ENCODE measurements around the gene RPE65. TPM values are rescaled to one million over a fixed set of nuclear protein-coding genes. Genes with fewer than 3 reads are reported as not detected.
"Not testable (repeated sequence)": the region's sequence is repeated elsewhere in the genome, so short reads cannot be mapped to it uniquely, and the experiment has no call there.

Gene RPE65
- total RNA-seq, 2 experiments from 2014 or later: not detected

DNA sequence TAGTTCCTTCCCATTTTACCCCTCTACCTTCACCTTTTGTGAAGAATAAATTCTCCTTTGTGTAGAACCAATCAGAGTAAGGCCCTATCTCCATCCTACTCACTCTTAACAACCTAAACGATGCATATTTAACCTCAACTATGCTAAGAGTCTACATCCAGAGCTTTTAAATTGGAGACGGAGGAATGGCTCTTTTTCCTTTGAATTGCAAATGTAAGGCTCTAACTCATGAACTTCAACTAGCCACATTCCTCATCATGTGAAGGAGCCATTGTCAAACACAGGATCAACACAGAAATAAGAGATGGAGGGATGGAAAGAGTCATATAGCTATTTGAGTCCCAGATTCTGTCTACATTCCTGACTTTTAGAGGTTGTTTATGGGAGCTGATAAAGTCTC is 28.9 kb upstream of the RPE65 start:
- POLR2A ChIA-PET: no interaction called here
- DNase-seq: no peak
- H3K36me3 Mint-ChIP-seq: peaks cover 7% of the 10 kb centered on the region
- no peaks in the 10 kb centered on the region for H3K9me3 Mint-ChIP-seq
- H3K27ac Mint-ChIP-seq: no peak overlapping the region
- H3K4me1 Mint-ChIP-seq (ENCODE audit: low read depth): no peaks in the 10 kb centered on the region
- intact Hi-C loops (cut with micrococcal nuclease): no loop called here
- no peak overlapping the region for H3K4me3 Mint-ChIP-seq
- no peaks in the 10 kb centered on the region for H3K27me3 Mint-ChIP-seq
- CTCF ChIA-PET: no interaction called here

GRCh38 chr1:68476626-68477025 is 26.9 kb upstream of the RPE65 start:
- POLR2A ChIA-PET; DNase-seq; intact Hi-C loops (cut with micrococcal nuclease); H3K9me3 Mint-ChIP-seq; H3K27me3 Mint-ChIP-seq; H3K4me3 Mint-ChIP-seq; H3K36me3 Mint-ChIP-seq; H3K4me1 Mint-ChIP-seq (ENCODE audit: low read depth); H3K27ac Mint-ChIP-seq: not testable (repeated sequence)
- CTCF ChIA-PET: interaction anchor here (0.6 kb wide), 2 partner anchors 19 to 468 kb away, joined by 3 to 4 read pairs; no protein-coding TSS in a partner anchor

DNA sequence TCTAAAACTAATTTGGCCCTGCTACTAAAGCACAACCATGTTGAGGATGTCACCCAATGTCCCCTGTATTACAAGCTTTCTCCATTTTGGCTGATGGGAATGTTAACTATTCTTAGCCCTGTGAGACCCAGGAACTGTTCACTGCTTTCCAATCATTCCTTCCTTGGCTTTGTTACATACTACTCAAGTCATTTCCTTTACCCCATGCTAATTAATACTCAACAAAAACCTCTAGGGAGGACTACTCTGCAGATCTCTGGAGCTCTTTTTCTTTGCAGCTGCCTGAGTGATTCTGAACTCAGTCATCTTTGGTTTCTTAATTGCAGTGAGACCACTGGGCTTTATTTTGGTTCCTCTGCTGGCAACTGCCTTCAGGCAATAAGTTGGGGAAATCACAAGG is 23.3 kb upstream of the RPE65 start:
- H3K27ac Mint-ChIP-seq: no peak overlapping the region
- no peak for DNase-seq
- intact Hi-C loops (cut with micrococcal nuclease): no loop called here
- H3K4me1 Mint-ChIP-seq (ENCODE audit: low read depth): no peaks in the 10 kb centered on the region
- no peaks in the 10 kb centered on the region for H3K27me3 Mint-ChIP-seq
- no peak overlapping the region for H3K4me3 Mint-ChIP-seq
- POLR2A ChIA-PET: no interaction called here
- H3K9me3 Mint-ChIP-seq: peaks cover 5% of the 10 kb centered on the region
- no peaks in the 10 kb centered on the region for H3K36me3 Mint-ChIP-seq
- CTCF ChIA-PET: no interaction called here

DNA sequence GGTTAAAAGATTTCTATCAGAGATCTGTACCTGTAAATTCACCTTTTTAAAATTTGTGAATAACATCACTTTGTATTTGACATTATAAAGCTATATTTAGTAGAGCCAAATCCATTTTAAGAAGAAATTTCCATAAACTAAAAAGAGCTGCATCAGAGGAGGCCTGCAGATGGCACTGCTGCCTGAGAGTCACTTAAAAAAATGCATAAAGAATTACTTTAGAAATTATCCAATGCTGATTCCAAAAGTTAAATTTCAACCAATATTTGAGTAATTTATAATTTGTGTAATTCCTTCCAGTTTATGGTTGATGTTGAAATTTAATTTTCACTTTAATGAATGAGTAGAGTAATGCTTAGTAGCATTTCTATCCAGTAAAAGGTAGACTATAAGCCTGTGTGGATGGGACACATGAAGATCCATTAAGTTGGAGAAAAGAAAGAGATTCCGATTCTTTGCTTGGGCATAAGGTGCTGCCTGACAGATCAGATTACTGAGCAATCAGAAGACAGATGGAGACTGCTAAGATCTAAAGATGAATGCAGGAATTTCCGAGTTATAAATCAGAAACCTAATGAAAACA is 20.7 kb upstream of the RPE65 start:
- intact Hi-C loops (cut with micrococcal nuclease): loop anchor here (2.0 kb wide), 1 partner anchor 1266 kb away; no protein-coding TSS in a partner anchor
- no peak overlapping the region for H3K4me3 Mint-ChIP-seq
- DNase-seq: no peak
- H3K27me3 Mint-ChIP-seq: no peaks in the 10 kb centered on the region
- H3K27ac Mint-ChIP-seq: no peak overlapping the region
- POLR2A ChIA-PET: no interaction called here
- H3K9me3 Mint-ChIP-seq: peaks cover 5% of the 10 kb centered on the region
- no peaks in the 10 kb centered on the region for H3K36me3 Mint-ChIP-seq
- CTCF ChIA-PET: interaction anchor here (1.2 kb wide), 1 partner anchor 1267 kb away, joined by 4 read pairs; no protein-coding TSS in a partner anchor
- no peaks in the 10 kb centered on the region for H3K4me1 Mint-ChIP-seq (ENCODE audit: low read depth)

DNA sequence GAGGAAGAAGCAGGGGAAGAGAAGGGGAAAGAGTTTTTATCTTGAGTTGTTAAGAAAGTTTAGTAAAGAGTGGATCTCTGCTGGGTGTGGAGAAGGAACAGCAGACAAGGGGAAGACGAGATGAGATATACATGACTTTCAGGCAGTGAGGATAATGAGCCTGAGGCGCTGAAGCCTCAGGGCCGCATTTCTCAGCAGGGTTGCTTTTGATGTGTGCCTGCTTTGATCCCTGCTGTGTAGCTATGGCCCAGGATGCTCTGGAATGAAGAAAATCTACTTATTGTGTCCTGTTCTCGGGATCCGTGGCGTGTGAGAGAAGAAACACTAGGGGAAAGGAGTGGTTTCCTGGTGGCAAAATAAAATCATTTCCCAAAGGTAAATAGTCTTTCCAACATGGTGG is 15.1 kb upstream of the RPE65 start:
- no peak for DNase-seq
- Mint-ChIP-seq H3K27me3 (no peaks in the 10 kb centered on the region), H3K4me3 (no peak overlapping the region), H3K36me3 (no peaks in the 10 kb centered on the region), H3K27ac (no peak overlapping the region), H3K4me1 (ENCODE audit: low read depth) (no peaks in the 10 kb centered on the region), H3K9me3 (peaks cover 9% of the 10 kb centered on the region)
- ChIA-PET POLR2A (no interaction called here), CTCF (no interaction called here)
- intact Hi-C loops (cut with micrococcal nuclease): no loop called here

DNA sequence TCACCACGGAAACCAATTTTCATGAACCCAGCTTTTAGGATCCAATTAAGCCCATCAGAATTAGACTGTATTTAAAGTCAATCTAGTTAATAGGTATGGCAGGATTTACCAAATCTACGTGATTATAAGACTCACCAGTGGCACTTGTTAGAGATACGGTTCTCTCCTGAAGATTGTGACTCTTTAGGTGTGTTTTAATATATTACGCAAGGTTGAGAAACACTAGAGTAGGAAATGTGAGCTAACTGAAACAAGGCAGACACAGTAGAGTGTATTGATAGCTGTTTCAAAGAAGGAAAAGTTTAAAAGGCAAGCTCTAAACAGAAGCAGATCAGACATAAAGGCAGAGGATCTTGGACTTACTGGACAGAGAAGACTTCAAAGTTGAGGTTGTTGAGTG is 11.2 kb upstream of the RPE65 start:
- no peak for DNase-seq
- Mint-ChIP-seq H3K4me3 (no peak overlapping the region), H3K4me1 (ENCODE audit: low read depth) (no peaks in the 10 kb centered on the region), H3K27me3 (peaks cover 3% of the 10 kb centered on the region), H3K9me3 (peaks cover 9% of the 10 kb centered on the region), H3K36me3 (no peaks in the 10 kb centered on the region), H3K27ac (no peak overlapping the region)
- intact Hi-C loops (cut with micrococcal nuclease): no loop called here
- ChIA-PET POLR2A (no interaction called here), CTCF (no interaction called here)

GRCh38 chr1:68459796-68460195 is 10.0 kb upstream of the RPE65 start:
- no peak overlapping the region for H3K27ac Mint-ChIP-seq
- H3K4me3 Mint-ChIP-seq: no peak overlapping the region
- DNase-seq: no peak
- no peaks in the 10 kb centered on the region for H3K36me3 Mint-ChIP-seq
- peaks cover 9% of the 10 kb centered on the region for H3K9me3 Mint-ChIP-seq
- intact Hi-C loops (cut with micrococcal nuclease): no loop called here
- POLR2A ChIA-PET: no interaction called here
- H3K27me3 Mint-ChIP-seq: peaks cover 3% of the 10 kb centered on the region
- H3K4me1 Mint-ChIP-seq (ENCODE audit: low read depth): no peaks in the 10 kb centered on the region
- CTCF ChIA-PET: no interaction called here

DNA sequence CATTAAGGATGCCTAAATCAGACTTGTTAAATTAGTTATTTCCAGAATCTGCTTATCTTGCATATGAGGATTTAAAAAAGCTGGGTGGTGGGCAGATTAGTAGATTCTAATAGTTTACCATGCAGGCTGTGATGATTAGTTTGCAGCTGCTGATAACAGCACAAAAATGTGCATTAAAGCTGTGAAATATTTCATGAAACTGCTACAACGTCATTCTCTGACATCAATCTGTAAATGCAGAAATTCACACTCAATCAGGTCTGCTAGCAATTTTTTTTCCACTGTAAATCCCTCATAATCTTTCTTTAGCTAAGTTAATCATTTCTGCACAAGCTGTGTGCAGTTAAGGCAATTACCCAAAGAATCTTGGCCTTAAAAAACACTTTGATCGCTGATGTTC is 9.3 kb upstream of the RPE65 start:
- Mint-ChIP-seq H3K4me1 (ENCODE audit: low read depth) (no peaks in the 10 kb centered on the region), H3K4me3 (no peak overlapping the region), H3K9me3 (peaks cover 4% of the 10 kb centered on the region), H3K36me3 (no peaks in the 10 kb centered on the region), H3K27me3 (peaks cover 3% of the 10 kb centered on the region), H3K27ac (no peak overlapping the region)
- DNase-seq: no peak
- ChIA-PET CTCF (no interaction called here), POLR2A (no interaction called here)
- intact Hi-C loops (cut with micrococcal nuclease): no loop called here

GRCh38 chr1:68456202-68456601 is 6.4 kb upstream of the RPE65 start:
- H3K27me3 Mint-ChIP-seq: peaks cover 3% of the 10 kb centered on the region
- intact Hi-C loops (cut with micrococcal nuclease): no loop called here
- ChIA-PET CTCF (interaction anchor here (1.4 kb wide), 1 partner anchor 13 kb away, joined by 3 read pairs; no protein-coding TSS in a partner anchor), POLR2A (no interaction called here)
- no peaks in the 10 kb centered on the region for H3K36me3 Mint-ChIP-seq
- H3K4me1 Mint-ChIP-seq (ENCODE audit: low read depth): no peaks in the 10 kb centered on the region
- H3K9me3 Mint-ChIP-seq: no peaks in the 10 kb centered on the region
- H3K4me3 Mint-ChIP-seq: no peak overlapping the region
- no peak overlapping the region for H3K27ac Mint-ChIP-seq
- no peak for DNase-seq

- H3K9me3 Mint-ChIP-seq: no peaks in the 10 kb centered on the region
- no peak for DNase-seq
- H3K36me3 Mint-ChIP-seq: no peaks in the 10 kb centered on the region
- H3K27me3 Mint-ChIP-seq: peaks cover 1% of the 10 kb centered on the region
- no peak overlapping the region for H3K27ac Mint-ChIP-seq
- ChIA-PET CTCF (no interaction called here), POLR2A (no interaction called here)
- H3K4me3 Mint-ChIP-seq: no peak overlapping the region
- H3K4me1 Mint-ChIP-seq (ENCODE audit: low read depth): no peaks in the 10 kb centered on the region
- intact Hi-C loops (cut with micrococcal nuclease): no loop called here
Measured at GRCh38 chr1:68454534-68454933, 4.8 kb upstream of the RPE65 start.

DNA sequence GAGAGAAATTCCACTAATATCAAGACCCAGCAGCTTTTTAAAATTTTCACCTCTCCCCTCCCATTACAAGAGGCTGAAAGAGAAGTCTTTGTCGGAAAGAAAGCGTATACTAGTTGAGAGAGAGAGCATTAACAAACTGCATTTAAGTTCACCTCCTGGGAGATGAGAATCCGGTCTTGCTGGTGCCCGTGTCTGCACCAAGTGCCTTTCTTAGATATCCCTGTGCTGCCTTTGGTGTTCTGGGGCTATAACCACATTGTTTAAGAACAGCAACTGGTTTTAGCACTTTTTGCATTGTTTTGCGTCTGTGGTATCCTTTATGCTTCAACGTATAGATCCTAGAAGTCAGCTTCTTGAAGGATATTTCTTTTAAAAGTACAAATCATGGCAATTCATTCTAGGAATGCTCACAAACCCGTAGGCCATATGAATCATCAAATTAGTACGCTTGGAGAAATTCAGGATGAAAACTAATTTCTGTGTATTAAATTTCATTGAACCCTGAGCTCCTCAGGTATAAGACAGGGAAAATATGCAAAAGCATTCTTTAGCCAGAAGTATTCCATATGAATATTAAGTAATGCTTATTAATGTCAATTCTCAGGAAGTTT is 3.4 kb upstream of the RPE65 start:
- no peak overlapping the region for H3K27ac Mint-ChIP-seq
- no peak overlapping the region for H3K4me3 Mint-ChIP-seq
- intact Hi-C loops (cut with micrococcal nuclease): no loop called here
- CTCF ChIA-PET: no interaction called here
- DNase-seq: no peak
- H3K4me1 Mint-ChIP-seq (ENCODE audit: low read depth): no peaks in the 10 kb centered on the region
- H3K27me3 Mint-ChIP-seq: no peaks in the 10 kb centered on the region
- H3K9me3 Mint-ChIP-seq: no peaks in the 10 kb centered on the region
- POLR2A ChIA-PET: no interaction called here
- H3K36me3 Mint-ChIP-seq: no peaks in the 10 kb centered on the region

- no peak for DNase-seq
- ChIA-PET POLR2A (no interaction called here), CTCF (no interaction called here)
- Mint-ChIP-seq H3K27me3 (peaks cover 1% of the 10 kb centered on the region), H3K27ac (no peak overlapping the region), H3K36me3 (no peaks in the 10 kb centered on the region), H3K9me3 (no peaks in the 10 kb centered on the region), H3K4me1 (ENCODE audit: low read depth) (no peaks in the 10 kb centered on the region), H3K4me3 (no peak overlapping the region)
- intact Hi-C loops (cut with micrococcal nuclease): no loop called here
Measured at GRCh38 chr1:68448365-68448764, 1.4 kb downstream of the RPE65 start.

DNA sequence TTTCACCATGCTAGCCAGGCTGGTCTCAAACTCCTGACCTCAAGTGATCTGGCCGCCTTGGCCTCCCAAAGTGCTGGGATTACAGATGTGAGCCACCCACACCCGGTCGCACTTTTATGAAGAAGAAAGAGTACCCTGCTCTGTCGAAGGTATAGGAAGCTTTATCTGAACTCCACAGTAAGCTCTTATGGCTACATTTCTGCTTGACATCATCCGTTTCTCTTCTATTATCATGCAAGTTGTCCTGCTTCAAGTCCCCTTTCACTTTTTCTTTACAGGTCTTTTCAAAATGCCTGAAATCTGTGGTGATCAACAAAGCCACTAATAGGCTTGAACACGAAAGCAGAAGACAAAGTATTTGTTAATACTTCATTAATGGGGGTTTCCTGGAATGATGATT is 4.0 kb downstream of the RPE65 start:
- POLR2A ChIA-PET: no interaction called here
- intact Hi-C loops (cut with micrococcal nuclease): no loop called here
- Mint-ChIP-seq H3K4me1 (ENCODE audit: low read depth) (no peaks in the 10 kb centered on the region), H3K4me3 (no peak overlapping the region), H3K9me3 (no peaks in the 10 kb centered on the region), H3K36me3 (no peaks in the 10 kb centered on the region), H3K27ac (no peak overlapping the region), H3K27me3 (peaks cover 1% of the 10 kb centered on the region)
- no peak for DNase-seq
- CTCF ChIA-PET: no interaction called here
